Panc1 (cell line): ENCODE measurements around the gene IRF7. TPM values are rescaled to one million over a fixed set of nuclear protein-coding genes. Genes with fewer than 3 reads are reported as not detected.
A peak's percentile ranks its signal among the peaks of the same experiment; 100 is the strongest.

Experiments used
- ATAC-seq: fragments of 200-7000 bp; cut with Tn5 transposase; 2 replicates; pipeline ENCODE4 v1.9.1; 2020; ENCODE audit warnings: mild to moderate bottlenecking, moderate library complexity
- BruUV-seq: library from RNA; stranded (reverse); fragments of 400-500 nt; replicated peaks from 2 replicates; lab custom pipeline; 2021; lab: Mats Ljungman, UMichigan
- CTCF ChIA-PET: fragments of 300-600 bp; sonication (Branson Sonifier 250); formaldehyde crosslinking; loops from one replicate; lab custom pipeline; 2022; ENCODE audit warnings: antibody characterized with exemption; lab: Charles Lee
- POLR2A ChIA-PET: fragments of 300-600 bp; sonication (Branson Sonifier 250); formaldehyde crosslinking; loops from one replicate; lab custom pipeline; 2022; ENCODE audit warnings: antibody characterized with exemption; lab: Charles Lee
- DNase-seq: peaks from one replicate; pipeline ENCODE4 v3.0.0-alpha.2; 2010; ENCODE audit warnings: low read depth, low spot score
- H3K27ac ChIP-seq: 2 replicates; pipeline ENCODE4 v1.5.1; 2011; ENCODE audit warnings: mild to moderate bottlenecking, low read length, inconsistent platforms
- H3K27me3 ChIP-seq: fragments of 200-500 bp; sonication (Bioruptor generic); 2 replicates; pipeline ENCODE4 v1.6.0; 2014; ENCODE audit warnings: low read length, inconsistent platforms; ENCODE audit not compliant: control insufficient read depth, insufficient read depth
- H3K36me3 ChIP-seq: fragments of 200-500 bp; sonication (Bioruptor generic); 2 replicates; pipeline ENCODE4 v1.5.1; 2014; ENCODE audit warnings: inconsistent platforms, mild to moderate bottlenecking, low read length, moderate library complexity; ENCODE audit not compliant: control insufficient read depth, insufficient read depth
- H3K4me1 ChIP-seq: 2 replicates; pipeline ENCODE4 v1.5.1; 2011; ENCODE audit warnings: inconsistent platforms, mild to moderate bottlenecking, low read length, moderate library complexity; ENCODE audit not compliant: control insufficient read depth, insufficient read depth
- H3K4me3 ChIP-seq, 2 experiments: 2 replicates each; pipeline ENCODE4 v1.5.1; 2011 to 2012; ENCODE audit warnings: low read depth in 2 of 2, low read length in 2 of 2, mild to moderate bottlenecking in 2 of 2, inconsistent platforms in 1 of 2, moderate library complexity in 1 of 2
- H3K9me3 ChIP-seq: fragments of 200-500 bp; sonication (Bioruptor generic); 2 replicates; pipeline ENCODE4 v1.5.1; 2014; ENCODE audit warnings: low read depth, mild to moderate bottlenecking, inconsistent platforms, low read length, moderate library complexity; ENCODE audit not compliant: control insufficient read depth, insufficient read depth
- CTCF ChIP-seq: fragments of 450-650 bp; IDR thresholded peaks from 2 replicates; pipeline ENCODE4 v1.5.1; 2017; ENCODE audit warnings: mild to moderate bottlenecking
- POLR2AphosphoS5 ChIP-seq: IDR thresholded peaks from 2 replicates; pipeline ENCODE4 v1.6.1; 2012; ENCODE audit warnings: mild to moderate bottlenecking, low read depth, low read length, moderate library complexity
- REST ChIP-seq, 2 experiments: IDR thresholded peaks; 2 replicates each; pipeline ENCODE4 v1.6.1; 2011 to 2012; ENCODE audit warnings: low read depth in 2 of 2, control low read depth in 1 of 2, low read length in 1 of 2, mild to moderate bottlenecking in 1 of 2, moderate library complexity in 1 of 2; ENCODE audit not compliant: insufficient read depth in 1 of 2
- SIN3A ChIP-seq: IDR thresholded peaks from 2 replicates; pipeline ENCODE4 v1.6.1; 2012; ENCODE audit warnings: low read depth, mild to moderate bottlenecking, low read length, moderate library complexity, borderline replicate concordance; ENCODE audit not compliant: insufficient read depth
- TCF7L2 ChIP-seq: IDR thresholded peaks from 2 replicates; pipeline ENCODE4 v1.6.1; 2011; ENCODE audit warnings: mild to moderate bottlenecking, low read depth, low read length, inconsistent platforms
- in situ Hi-C: cut with HindIII; loops from 2 replicates; pipeline ENCODE4 v1.10.0; 2016; ENCODE audit warnings: low sequenced_read_pairs, low pct_unique_long_range_greater_than_20kb
- intact Hi-C: fragments of 100-400 bp; cut with micrococcal nuclease; formaldehyde crosslinking; loops from one replicate; pipeline ENCODE4 v1.10.0; 2022; ENCODE audit not compliant: unreplicated experiment
- total RNA-seq: library from RNA; stranded (reverse); gene quantifications from one replicate; pipeline ENCODE4 v1.2.1, GENCODE V29; 2021; ENCODE audit not compliant: unreplicated experiment

Gene IRF7
- total RNA-seq, 1 experiment from 2014 or later = 23.9 TPM

- Histone ChIP-seq H3K4me1 (no peaks in the 10 kb centered on the region), H3K36me3 (peaks cover 8% of the 10 kb centered on the region; the same call in 1 of the 2 replicates), H3K27ac (no peak overlapping the region), H3K9me3 (no peaks in the 10 kb centered on the region), H3K4me3 (no peak overlapping the region), H3K27me3 (no peaks in the 10 kb centered on the region)
- TF ChIP-seq REST (IDR thresholded peaks at IDR 0.05; ENCODE audit: insufficient read depth in 1 of 2, low read depth in 2 of 2, low read length in 1 of 2) (no peak), TCF7L2 (no peak), SIN3A (no peak), CTCF (no peak), POLR2AphosphoS5 (no peak)
- ATAC-seq (no peak), DNase-seq (no peak)
- in situ Hi-C loops (no loop called here), intact Hi-C loops (no loop called here)
- ChIA-PET CTCF (no interaction called here), POLR2A (no interaction called here)
- BruUV-seq = no TSS peak
Observed at GRCh38 chr11:598005-598680, 17.6 kb downstream of the IRF7 start.

GRCh38 chr11:597166-597725, 18.5 kb downstream of the IRF7 start:
- Histone ChIP-seq H3K9me3 (no peaks in the 10 kb centered on the region), H3K4me3 (no peak overlapping the region), H3K4me1 (no peaks in the 10 kb centered on the region), H3K36me3 (peaks cover 8% of the 10 kb centered on the region; the same call in 1 of the 2 replicates), H3K27ac (no peak overlapping the region), H3K27me3 (no peaks in the 10 kb centered on the region)
- intact Hi-C loops (no loop called here), in situ Hi-C loops (no loop called here)
- ChIA-PET POLR2A (no interaction called here), CTCF (no interaction called here)
- DNase-seq (no peak), ATAC-seq (peak; percentile 62)
- TF ChIP-seq TCF7L2 (no peak), SIN3A (no peak), CTCF (no peak), POLR2AphosphoS5 (no peak), REST (IDR thresholded peaks at IDR 0.05; ENCODE audit: insufficient read depth in 1 of 2, low read depth in 2 of 2, low read length in 1 of 2) (no peak)
- BruUV-seq = no TSS peak
